Natural killer cell (primary cell): Measurements from ENCODE around the gene CAMKK1. TPM values are rescaled to one million over a fixed set of nuclear protein-coding genes. Genes with fewer than 3 reads are reported as not detected.

Experiments
- ATAC-seq, 3 donors: fragments of 150-1000 bp in 2 of 3; fragments of 200-7000 bp in 1 of 3; cut with Tn5 transposase; 1 replicate in 1 of 3; 2 replicates in 2 of 3; pipeline ENCODE4 v1.10.0; 2021; ENCODE audit warnings: mild to moderate bottlenecking in 2 of 3, moderate library complexity in 2 of 3
- DNase-seq, 2 donors: peaks; one replicate each; pipeline versions ENCODE4 v3.0.0 to v3.0.0-alpha.2; 2013 to 2021; ENCODE audit warnings: mixed read lengths in 1 of 2
- H3K27ac ChIP-seq: one replicate; pipeline ENCODE4 v1.5.1; 2013; ENCODE audit warnings: mild to moderate bottlenecking, low read length
- H3K27me3 ChIP-seq: one replicate; pipeline ENCODE4 v1.6.1; 2013; ENCODE audit warnings: low read length; ENCODE audit not compliant: control insufficient read depth, insufficient read depth
- H3K36me3 ChIP-seq: one replicate; pipeline ENCODE4 v1.6.1; 2013; ENCODE audit warnings: low read length; ENCODE audit not compliant: control insufficient read depth, insufficient read depth
- H3K4me1 ChIP-seq: one replicate; pipeline ENCODE4 v1.6.1; 2013; ENCODE audit warnings: low read length; ENCODE audit not compliant: control insufficient read depth, insufficient read depth
- H3K4me3 ChIP-seq: one replicate; pipeline ENCODE4 v1.5.1; 2013; ENCODE audit warnings: low read length
- H3K9me3 ChIP-seq: one replicate; pipeline ENCODE4 v1.6.1; 2013; ENCODE audit warnings: low read length; ENCODE audit not compliant: control insufficient read depth, insufficient read depth
- H3K27ac Mint-ChIP-seq, 2 donors: one replicate each; pipeline ENCODE4 v1.8.0; 2022; ENCODE audit warnings: mild to moderate bottlenecking in 2 of 2, mixed read lengths in 2 of 2, moderate library complexity in 1 of 2
- H3K27me3 Mint-ChIP-seq, 2 donors: one replicate each; pipeline ENCODE4 v1.8.0; 2022; ENCODE audit warnings: low read depth in 2 of 2, mixed read lengths in 2 of 2
- H3K36me3 Mint-ChIP-seq: one replicate; pipeline ENCODE4 v1.8.0; 2022; ENCODE audit warnings: mixed read lengths
- H3K4me1 Mint-ChIP-seq, 2 donors: one replicate each; pipeline ENCODE4 v1.8.0; 2022; ENCODE audit warnings: mixed read lengths in 2 of 2
- H3K4me3 Mint-ChIP-seq: one replicate; pipeline ENCODE4 v1.8.0; 2022; ENCODE audit warnings: mild to moderate bottlenecking, moderate library complexity, mixed read lengths
- H3K9me3 Mint-ChIP-seq, 2 donors: one replicate each; pipeline ENCODE4 v1.8.0; 2022; ENCODE audit warnings: mixed read lengths in 2 of 2
- WGBS: methylation state at CpG from one replicate; pipeline ENCODE4 v1.1.7; 2013; ENCODE audit warnings: missing lambda C conversion rate; ENCODE audit not compliant: insufficient coverage; 5-methylcytosine and 5-hydroxymethylcytosine counted together
- intact Hi-C: fragments of 100-400 bp; cut with micrococcal nuclease; formaldehyde crosslinking; loops from one replicate; pipeline ENCODE4 v1.14.2; 2022
- total RNA-seq, 4 donors: library from RNA; stranded (reverse); fragments of 120-200 nt in 1 of 4; gene quantifications; one replicate each; pipeline versions ENCODE4 v1.2.3 to v1.2.4, GENCODE V29; 2013 to 2022
- TF ChIP-seq, protein P1 (sequence below): fragments of 200-600 bp; IDR thresholded peaks from one replicate; pipeline ENCODE4 v1.8.0; 2022; ENCODE audit warnings: antibody characterized with exemption

CAMKK1 gene
- total RNA-seq, 3 donors from 2014 or later (not counting 1 experiment from before 2014, with no cell fraction given): 3.2 to 4.3 (median 3.9) TPM

DNA sequence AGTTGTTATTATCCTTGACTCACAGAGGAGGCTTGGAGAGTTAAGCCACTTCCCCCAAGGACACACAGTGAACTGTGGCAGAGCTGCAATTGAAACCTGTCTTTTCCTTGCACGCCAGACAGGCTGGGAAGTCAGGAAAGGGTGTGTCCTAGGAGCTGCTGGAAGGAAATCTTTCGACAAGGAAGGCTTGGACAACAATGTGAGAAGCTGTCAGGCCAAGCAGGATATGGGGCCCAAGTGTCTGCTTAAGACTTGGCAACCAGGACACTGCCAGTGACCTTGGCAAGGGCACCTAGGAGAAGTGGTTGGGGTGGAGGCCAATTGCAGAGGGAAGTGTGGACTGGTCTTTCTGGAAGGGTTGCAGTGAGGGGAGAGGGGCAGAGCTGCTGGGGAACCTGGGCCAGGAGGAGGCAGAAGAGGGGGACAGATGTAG lies 2.1 kb upstream of the CAMKK1 start:
- Histone ChIP-seq H3K4me3 (no peak overlapping the region), H3K27ac (no peak overlapping the region), H3K9me3 (no peaks in the 10 kb centered on the region), H3K27me3 (no peaks in the 10 kb centered on the region), H3K4me1 (peaks cover 19% of the 10 kb centered on the region), H3K36me3 (no peaks in the 10 kb centered on the region)
- no peaks in the 10 kb centered on the region for H3K9me3 Mint-ChIP-seq
- no peak overlapping the region for H3K4me3 Mint-ChIP-seq
- no peak overlapping the region for H3K27ac Mint-ChIP-seq
- H3K27me3 Mint-ChIP-seq: no peaks in the 10 kb centered on the region
- H3K36me3 Mint-ChIP-seq: no peaks in the 10 kb centered on the region
- peaks cover 18 to 30% of the 10 kb centered on the region in 2 donors for H3K4me1 Mint-ChIP-seq
- DNase-seq (no peak), ATAC-seq (no peak)
- intact Hi-C loops: loop anchor here (2.0 to 5.0 kb wide), 2 partner anchors 38 to 67 kb away; partner anchors contain the start of gene ATP2A3
- 59% methylated on average over 2 of the region's 2 CpGs for WGBS
- TF ChIP-seq, protein P1, sequence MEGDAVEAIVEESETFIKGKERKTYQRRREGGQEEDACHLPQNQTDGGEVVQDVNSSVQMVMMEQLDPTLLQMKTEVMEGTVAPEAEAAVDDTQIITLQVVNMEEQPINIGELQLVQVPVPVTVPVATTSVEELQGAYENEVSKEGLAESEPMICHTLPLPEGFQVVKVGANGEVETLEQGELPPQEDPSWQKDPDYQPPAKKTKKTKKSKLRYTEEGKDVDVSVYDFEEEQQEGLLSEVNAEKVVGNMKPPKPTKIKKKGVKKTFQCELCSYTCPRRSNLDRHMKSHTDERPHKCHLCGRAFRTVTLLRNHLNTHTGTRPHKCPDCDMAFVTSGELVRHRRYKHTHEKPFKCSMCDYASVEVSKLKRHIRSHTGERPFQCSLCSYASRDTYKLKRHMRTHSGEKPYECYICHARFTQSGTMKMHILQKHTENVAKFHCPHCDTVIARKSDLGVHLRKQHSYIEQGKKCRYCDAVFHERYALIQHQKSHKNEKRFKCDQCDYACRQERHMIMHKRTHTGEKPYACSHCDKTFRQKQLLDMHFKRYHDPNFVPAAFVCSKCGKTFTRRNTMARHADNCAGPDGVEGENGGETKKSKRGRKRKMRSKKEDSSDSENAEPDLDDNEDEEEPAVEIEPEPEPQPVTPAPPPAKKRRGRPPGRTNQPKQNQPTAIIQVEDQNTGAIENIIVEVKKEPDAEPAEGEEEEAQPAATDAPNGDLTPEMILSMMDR: no peak

DNA sequence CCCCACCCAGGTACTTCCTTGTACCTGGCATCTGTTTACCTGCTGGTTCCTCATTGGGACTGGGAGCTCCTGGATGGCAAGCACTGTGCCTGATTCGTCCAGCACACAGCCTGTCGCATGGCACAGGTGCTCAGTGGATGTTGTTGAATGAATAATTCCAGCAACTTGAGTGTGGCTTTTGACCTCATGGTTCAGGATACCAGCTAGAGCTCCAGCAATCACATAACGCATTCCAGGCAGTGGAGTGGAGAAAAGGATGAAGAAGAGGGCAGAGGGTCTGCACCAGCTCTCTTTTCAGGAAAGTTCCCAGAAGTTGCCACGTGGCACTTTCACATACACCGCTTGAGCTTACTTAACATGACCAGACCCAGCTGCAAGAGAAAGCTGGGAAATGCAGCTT lies 1.3 kb upstream of the CAMKK1 start:
- DNase-seq (no peak), ATAC-seq (no peak)
- Histone ChIP-seq H3K27me3 (no peaks in the 10 kb centered on the region), H3K9me3 (no peaks in the 10 kb centered on the region), H3K27ac (no peak overlapping the region), H3K36me3 (no peaks in the 10 kb centered on the region), H3K4me1 (peaks cover 19% of the 10 kb centered on the region), H3K4me3 (no peak overlapping the region)
- Mint-ChIP-seq H3K4me1 (peaks cover 18 to 30% of the 10 kb centered on the region in 2 donors), H3K27ac (peak overlapping the region; percentile 60 to 66), H3K4me3 (peak overlapping the region; percentile 85), H3K9me3 (no peaks in the 10 kb centered on the region), H3K36me3 (no peaks in the 10 kb centered on the region), H3K27me3 (no peaks in the 10 kb centered on the region)
- intact Hi-C loops: loop anchor here (2.0 to 5.0 kb wide), 2 partner anchors 39 to 68 kb away; partner anchors contain the start of gene ATP2A3
- TF ChIP-seq, protein P1: no peak
- WGBS: 96% methylated on average over 5 of the region's 5 CpGs

DNA sequence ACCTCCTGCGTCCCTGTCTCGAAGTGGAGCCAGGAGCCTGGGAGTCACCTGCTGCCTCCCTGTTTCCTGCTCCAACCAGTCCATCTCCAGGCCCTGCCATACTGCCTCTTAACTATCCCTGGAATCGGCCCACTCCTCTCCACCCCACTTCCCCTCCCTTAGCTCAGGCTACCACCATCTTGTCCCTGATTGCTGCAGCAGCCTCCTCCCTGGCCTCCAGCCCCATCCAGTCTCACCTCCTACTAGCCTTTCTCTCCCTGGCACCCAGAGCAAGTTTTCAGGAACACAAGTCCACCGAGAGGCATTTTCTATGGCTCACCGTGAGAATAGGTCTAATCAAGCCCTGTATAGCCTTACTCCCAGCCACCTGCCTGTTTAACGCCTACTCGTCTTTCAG lies 865 bp upstream of the CAMKK1 start:
- Histone ChIP-seq H3K4me3 (peak overlapping the region; percentile 52), H3K4me1 (peaks cover 19% of the 10 kb centered on the region), H3K9me3 (no peaks in the 10 kb centered on the region), H3K27ac (peak overlapping the region; percentile 8), H3K27me3 (no peaks in the 10 kb centered on the region), H3K36me3 (no peaks in the 10 kb centered on the region)
- Mint-ChIP-seq H3K27me3 (no peaks in the 10 kb centered on the region), H3K4me1 (peaks cover 18 to 30% of the 10 kb centered on the region in 2 donors), H3K36me3 (no peaks in the 10 kb centered on the region), H3K9me3 (no peaks in the 10 kb centered on the region), H3K4me3 (peak overlapping the region; percentile 85), H3K27ac (peak overlapping the region; percentile 60 to 66)
- WGBS: 69% methylated on average over 7 of the region's 7 CpGs
- intact Hi-C loops: loop anchor here (2.0 to 5.0 kb wide), 2 partner anchors 39 to 69 kb away; partner anchors contain the start of gene ATP2A3
- TF ChIP-seq, protein P1: no peak
- ATAC-seq (no peak), DNase-seq (no peak)
